ENCODE data around the gene WDR4. TPM values are rescaled to one million over a fixed set of nuclear protein-coding genes. Genes with fewer than 3 reads are reported as not detected.

WDR4 gene
- total RNA-seq, 1 donor from 2014 or later = 15.7 TPM

Other genes starting within 250 kb of the WDR4 start
- gene PDE9A, start 225.9 kb downstream of the WDR4 start, total RNA-seq (ENCODE audit: unreplicated experiment) = 58.7 TPM
- 33.9 TPM for gene NDUFV3, start 13.8 kb upstream of the WDR4 start, total RNA-seq (ENCODE audit: unreplicated experiment)
- 0.59 TPM for gene ERVH48-1, start 46.1 kb upstream of the WDR4 start, total RNA-seq (ENCODE audit: unreplicated experiment)
- 28.7 TPM for gene PKNOX1, start 95.0 kb upstream of the WDR4 start, total RNA-seq (ENCODE audit: unreplicated experiment)
- gene CBS, start 196.3 kb upstream of the WDR4 start, total RNA-seq (ENCODE audit: unreplicated experiment) = 232 TPM
- 31.9 TPM for gene U2AF1, start 228.0 kb upstream of the WDR4 start, total RNA-seq (ENCODE audit: unreplicated experiment)